Activated naive CD8-positive, alpha-beta T cell treated with anti-CD3 and anti-CD28 coated beads, Interleukin-2, amount 10 ng/mL, durations not matched to agents 7 days and 5 days (primary cell): ENCODE measurements around the gene BCL7B. TPM values are rescaled to one million over a fixed set of nuclear protein-coding genes. Genes with fewer than 3 reads are reported as not detected.
"Not testable (repeated sequence)": the region's sequence is repeated elsewhere in the genome, so short reads cannot be mapped to it uniquely, and the experiment has no call there.

Experiments used
- ATAC-seq: fragments of 150-1000 bp; cut with Tn5 transposase; one replicate; pipeline ENCODE4 v1.10.0; 2021; ENCODE audit warnings: low read depth, moderate library complexity
- POLR2A ChIA-PET: fragments of 350-600 bp; sonication (Branson Sonifier 250); formaldehyde crosslinking; loops from one replicate; lab custom pipeline; 2021; ENCODE audit warnings: antibody characterized with exemption; lab: Charles Lee
- DNase-seq: peaks from one replicate; pipeline ENCODE4 v3.0.0; 2021
- H3K27ac Mint-ChIP-seq: one replicate; pipeline ENCODE4 v1.8.0; 2022; ENCODE audit warnings: mild to moderate bottlenecking, mixed read lengths
- H3K27me3 Mint-ChIP-seq: one replicate; pipeline ENCODE4 v1.8.0; 2022; ENCODE audit warnings: mild to moderate bottlenecking, moderate library complexity, mixed read lengths
- H3K36me3 Mint-ChIP-seq: one replicate; pipeline ENCODE4 v1.8.0; 2021; ENCODE audit warnings: mild to moderate bottlenecking, mixed read lengths
- H3K4me1 Mint-ChIP-seq: one replicate; pipeline ENCODE4 v1.8.0; 2021; ENCODE audit warnings: mixed read lengths
- H3K4me3 Mint-ChIP-seq: one replicate; pipeline ENCODE4 v1.8.0; 2022; ENCODE audit warnings: mild to moderate bottlenecking, moderate library complexity, mixed read lengths
- H3K9me3 Mint-ChIP-seq: one replicate; pipeline ENCODE4 v1.8.0; 2021; ENCODE audit warnings: mixed read lengths
- total RNA-seq, 2 experiments: library from RNA; stranded (reverse); gene quantifications; one replicate each; pipeline ENCODE4 v1.2.3, GENCODE V29; 2021

BCL7B gene
- total RNA-seq, 2 experiments from 2014 or later: 64.1 to 71.9 TPM

- H3K27me3 Mint-ChIP-seq: no peaks in the 10 kb centered on the region
- H3K9me3 Mint-ChIP-seq: no peaks in the 10 kb centered on the region
- no peaks in the 10 kb centered on the region for H3K36me3 Mint-ChIP-seq
- POLR2A ChIA-PET: interaction anchor here (1.0 kb wide), 1 partner anchor 154 kb away, joined by 3 read pairs; the partner anchor contains the start of gene ABHD11
- no peak overlapping the region for H3K4me3 Mint-ChIP-seq
- H3K4me1 Mint-ChIP-seq: peaks cover 10% of the 10 kb centered on the region
- DNase-seq (no peak), ATAC-seq (no peak)
- H3K27ac Mint-ChIP-seq: no peak overlapping the region
Observed at GRCh38 chr7:73585196-73585595, 27.7 kb upstream of the BCL7B start.

GRCh38 chr7:73582664-73583202 is 25.2 kb upstream of the BCL7B start:
- H3K27me3 Mint-ChIP-seq: no peaks in the 10 kb centered on the region
- H3K4me3 Mint-ChIP-seq: no peak overlapping the region
- DNase-seq (no peak), ATAC-seq (no peak)
- POLR2A ChIA-PET: no interaction called here
- peaks cover 13% of the 10 kb centered on the region for H3K4me1 Mint-ChIP-seq
- H3K27ac Mint-ChIP-seq: no peak overlapping the region
- H3K36me3 Mint-ChIP-seq: no peaks in the 10 kb centered on the region
- H3K9me3 Mint-ChIP-seq: no peaks in the 10 kb centered on the region

DNA sequence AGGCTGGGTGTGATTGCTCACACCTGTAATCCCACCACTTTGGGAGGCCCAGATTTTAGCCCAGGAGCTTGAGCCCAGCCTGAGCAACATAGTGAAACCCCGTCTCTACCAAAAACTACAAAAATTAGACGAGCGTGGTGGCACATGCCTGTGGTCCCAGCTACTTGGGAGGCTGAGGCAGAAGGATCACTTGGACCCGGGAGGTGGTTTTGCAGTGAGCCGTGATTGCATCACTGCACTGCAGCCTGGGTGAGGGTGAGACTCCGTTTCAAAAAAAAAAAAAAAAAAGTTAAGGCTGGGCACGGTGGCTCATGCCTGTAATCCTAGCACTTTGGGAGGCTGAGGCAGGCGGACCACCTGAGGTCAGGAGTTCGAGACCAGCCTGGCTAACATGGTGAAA is 23.5 kb upstream of the BCL7B start:
- H3K4me3 Mint-ChIP-seq, H3K9me3 Mint-ChIP-seq, POLR2A ChIA-PET, ATAC-seq, H3K27me3 Mint-ChIP-seq, H3K36me3 Mint-ChIP-seq, DNase-seq, H3K27ac Mint-ChIP-seq: not testable (repeated sequence)
- peaks cover 18% of the 10 kb centered on the region for H3K4me1 Mint-ChIP-seq

DNA sequence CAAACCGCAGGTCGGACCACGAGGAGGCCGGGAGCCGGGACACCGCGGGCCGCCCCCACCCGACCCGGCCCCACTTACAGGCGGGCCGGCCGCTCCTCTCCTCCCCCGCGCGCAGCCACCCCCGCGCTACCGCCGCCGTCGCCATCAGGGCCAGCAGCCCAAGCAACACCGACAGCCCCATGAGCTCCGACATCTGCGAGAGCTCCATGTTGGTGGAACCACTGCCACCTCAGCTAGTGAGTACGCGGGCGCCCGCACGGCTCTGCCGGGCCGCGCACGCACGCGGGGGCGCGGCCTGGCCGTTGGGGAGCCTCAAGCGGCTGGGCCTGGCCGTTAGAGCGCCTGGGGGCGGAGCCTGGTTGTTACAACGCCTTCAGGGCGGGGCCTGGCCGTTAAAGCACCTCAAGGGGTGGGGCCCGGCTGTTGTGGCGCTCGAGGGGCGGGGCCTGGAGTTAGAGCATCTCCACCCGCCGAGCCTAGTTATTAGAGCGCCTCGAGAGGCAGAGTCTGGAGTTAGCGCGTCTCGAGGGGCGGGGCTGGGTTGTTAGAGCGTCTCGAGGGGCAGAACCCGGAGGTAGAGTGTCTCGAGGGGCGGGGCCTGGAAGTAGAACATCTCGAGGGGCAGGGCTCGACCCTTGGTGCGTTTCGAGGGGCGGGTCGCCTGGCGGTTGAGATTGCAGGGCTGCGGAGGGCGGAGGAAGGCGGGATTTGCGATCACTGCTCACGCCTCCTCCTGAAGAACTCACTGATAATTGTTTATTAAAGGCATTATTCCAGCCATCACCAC is 21.0 kb upstream of the BCL7B start, which contains the start of gene TBL2:
Gene TBL2 (minus strand): TSS at position 238 of the 787 bp plus-strand sequence. CDS start 30 bp downstream, at position 208.
- peak; percentile 95 for ATAC-seq

GRCh38 chr7:73577627-73578341 is 20.3 kb upstream of the BCL7B start:
- peak overlapping the region; percentile 91 for H3K4me3 Mint-ChIP-seq
- DNase-seq (no peak), ATAC-seq (peak; percentile 3)
- peak overlapping the region; percentile 85 for H3K27ac Mint-ChIP-seq
- peaks cover 12% of the 10 kb centered on the region for H3K36me3 Mint-ChIP-seq
- H3K27me3 Mint-ChIP-seq: no peaks in the 10 kb centered on the region
- H3K9me3 Mint-ChIP-seq: no peaks in the 10 kb centered on the region
- H3K4me1 Mint-ChIP-seq: peaks cover 21% of the 10 kb centered on the region
- POLR2A ChIA-PET: interaction anchor here (0.7 to 2.9 kb wide), 9 partner anchors 8 to 89 kb away, joined by 3 to 27 read pairs (median 11); partner anchors contain the start of genes BAZ1B and BCL7B

More for the DNA sequence above, 21.0 kb upstream of the BCL7B start, which contains the start of gene TBL2:
- Mint-ChIP-seq H3K4me3 (peak within 1 kb of the TSS; percentile 91), H3K9me3 (no peaks in the 10 kb centered on the region), H3K27me3 (no peaks in the 10 kb centered on the region), H3K36me3 (peaks cover 9% of the 10 kb centered on the region), H3K4me1 (peaks cover 21% of the 10 kb centered on the region), H3K27ac (peak within 1 kb of the TSS; percentile 97)
- DNase-seq: peak; percentile 99
- POLR2A ChIA-PET: interaction anchor here (0.7 to 2.9 kb wide), 9 partner anchors 9 to 90 kb away, joined by 3 to 27 read pairs (median 11); partner anchors contain the start of genes BAZ1B and BCL7B

GRCh38 chr7:73573791-73574190 is 16.3 kb upstream of the BCL7B start:
- no peak overlapping the region for H3K4me3 Mint-ChIP-seq
- POLR2A ChIA-PET: no interaction called here

GRCh38 chr7:73573276-73573675 is 15.8 kb upstream of the BCL7B start:
- POLR2A ChIA-PET: no interaction called here
- Mint-ChIP-seq H3K36me3 (peaks cover 21% of the 10 kb centered on the region), H3K27me3 (no peaks in the 10 kb centered on the region), H3K4me1 (peaks cover 11% of the 10 kb centered on the region), H3K9me3 (no peaks in the 10 kb centered on the region), H3K4me3 (no peak overlapping the region), H3K27ac (no peak overlapping the region)
- ATAC-seq (no peak), DNase-seq (no peak)

More at GRCh38 chr7:73573791-73574190, 16.3 kb upstream of the BCL7B start:
- peaks cover 21% of the 10 kb centered on the region for H3K36me3 Mint-ChIP-seq
- H3K9me3 Mint-ChIP-seq: no peaks in the 10 kb centered on the region
- ATAC-seq (no peak), DNase-seq (no peak)
- no peak overlapping the region for H3K27ac Mint-ChIP-seq
- no peaks in the 10 kb centered on the region for H3K27me3 Mint-ChIP-seq
- H3K4me1 Mint-ChIP-seq: peaks cover 11% of the 10 kb centered on the region

DNA sequence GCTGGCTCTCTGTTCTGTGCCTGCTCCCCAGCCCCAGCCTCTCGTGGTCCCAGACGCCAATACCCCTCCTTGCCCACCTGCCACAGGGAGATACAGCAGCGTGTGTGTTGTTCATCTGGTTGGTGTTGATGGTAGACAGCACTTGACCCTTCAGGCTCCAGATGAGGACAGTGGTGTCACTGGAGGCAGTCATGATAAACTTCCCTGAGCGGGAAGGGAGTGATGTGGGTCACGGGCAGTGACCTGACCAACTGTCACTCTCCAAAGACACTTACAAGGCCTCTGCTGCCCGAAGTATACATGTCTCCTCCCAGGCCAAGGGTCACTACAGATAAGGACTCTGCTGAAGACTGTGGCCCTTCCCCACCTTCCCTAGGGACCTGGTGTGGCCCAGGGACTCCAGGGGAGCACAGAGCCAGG is 15.3 kb upstream of the BCL7B start:
- Mint-ChIP-seq H3K4me3 (no peak overlapping the region), H3K9me3 (no peaks in the 10 kb centered on the region), H3K27ac (no peak overlapping the region), H3K27me3 (no peaks in the 10 kb centered on the region), H3K4me1 (peaks cover 15% of the 10 kb centered on the region), H3K36me3 (peaks cover 21% of the 10 kb centered on the region)
- ATAC-seq: no peak
- POLR2A ChIA-PET: no interaction called here
- DNase-seq: no peak

DNA sequence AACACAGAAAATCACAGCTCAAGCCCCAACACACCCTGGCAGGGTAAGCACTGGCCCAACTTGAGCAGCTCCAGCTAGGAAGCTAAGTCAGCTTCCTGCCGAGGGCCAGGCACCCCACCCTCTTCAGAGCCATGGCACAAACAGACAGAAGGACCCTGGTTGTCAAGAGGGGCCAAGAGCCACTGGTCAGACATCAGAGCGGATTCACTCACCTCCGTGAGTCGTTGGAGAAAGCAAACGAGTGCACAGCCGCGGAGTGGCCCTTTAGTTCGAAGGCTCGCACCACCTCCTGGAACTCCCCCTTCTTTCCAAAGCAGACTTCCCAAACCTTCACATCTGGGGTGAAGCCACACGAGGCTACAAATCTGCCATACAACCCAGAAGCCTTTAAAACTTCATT is 13.5 kb upstream of the BCL7B start:
- no peaks in the 10 kb centered on the region for H3K27me3 Mint-ChIP-seq
- no peak overlapping the region for H3K4me3 Mint-ChIP-seq
- POLR2A ChIA-PET: no interaction called here
- peaks cover 18% of the 10 kb centered on the region for H3K36me3 Mint-ChIP-seq
- DNase-seq (no peak), ATAC-seq (no peak)
- peaks cover 23% of the 10 kb centered on the region for H3K4me1 Mint-ChIP-seq
- H3K9me3 Mint-ChIP-seq: no peaks in the 10 kb centered on the region
- H3K27ac Mint-ChIP-seq: no peak overlapping the region

DNA sequence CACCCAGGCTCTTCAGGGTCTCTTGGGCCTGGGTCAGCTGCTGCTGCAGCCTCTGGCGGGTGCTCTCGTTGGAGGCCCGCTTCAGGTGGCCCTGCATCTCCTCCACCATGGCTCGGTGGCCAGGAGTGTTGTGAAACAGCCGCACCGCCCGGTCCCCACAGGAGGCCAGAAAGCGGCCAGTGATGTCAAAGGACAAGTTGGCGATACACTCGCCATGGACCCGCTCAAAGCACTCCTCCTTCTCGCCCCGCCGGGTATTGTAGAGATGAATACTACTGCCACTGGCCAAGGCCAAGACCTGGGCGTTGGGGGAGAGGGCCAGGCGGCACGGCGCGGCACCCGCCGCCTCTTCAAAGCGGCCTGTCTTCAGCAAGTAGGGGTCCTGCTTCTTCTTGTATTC is 13.0 kb upstream of the BCL7B start:
- Mint-ChIP-seq H3K27ac (no peak overlapping the region), H3K4me1 (peaks cover 24% of the 10 kb centered on the region), H3K36me3 (peaks cover 18% of the 10 kb centered on the region), H3K4me3 (no peak overlapping the region), H3K27me3 (no peaks in the 10 kb centered on the region), H3K9me3 (no peaks in the 10 kb centered on the region)
- ATAC-seq: no peak
- POLR2A ChIA-PET: interaction anchor here (1.5 kb wide), 1 partner anchor 8 kb away, joined by 6 read pairs; the partner anchor contains the start of gene TBL2
- no peak for DNase-seq

DNA sequence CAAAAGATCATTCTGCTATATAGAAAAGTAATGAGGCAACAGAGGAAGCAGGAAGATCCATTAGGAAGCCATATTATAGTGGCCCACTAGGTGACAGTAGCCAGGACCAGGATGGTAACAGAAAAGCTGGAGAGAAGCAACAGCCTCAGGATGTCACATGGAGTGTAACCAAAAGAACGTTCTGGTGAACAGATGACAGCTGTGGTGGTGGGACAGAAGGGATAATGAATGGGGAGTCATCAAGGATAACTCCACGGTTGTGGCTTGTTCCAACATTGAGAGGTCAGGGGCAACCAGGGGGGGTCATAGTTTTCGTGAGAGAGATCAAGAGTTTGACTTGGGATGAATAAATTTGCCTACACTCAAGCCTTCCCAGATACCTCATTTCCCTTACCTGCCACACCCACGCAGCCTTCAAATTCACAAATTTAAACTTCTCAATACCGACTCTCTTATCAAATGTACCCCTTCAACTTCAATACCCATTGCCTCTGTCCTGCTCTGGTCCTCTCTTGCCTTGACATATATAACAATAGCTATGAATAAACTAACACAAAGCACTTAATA is 11.6 kb upstream of the BCL7B start:
- Mint-ChIP-seq H3K4me1 (peaks cover 21% of the 10 kb centered on the region), H3K36me3 (peaks cover 13% of the 10 kb centered on the region), H3K27me3 (no peaks in the 10 kb centered on the region), H3K9me3 (no peaks in the 10 kb centered on the region), H3K4me3 (no peak overlapping the region), H3K27ac (no peak overlapping the region)
- DNase-seq (no peak), ATAC-seq (no peak)
- POLR2A ChIA-PET: interaction anchor here (0.5 to 3.7 kb wide), 5 partner anchors 9 to 106 kb away, joined by 3 to 29 read pairs (median 4); partner anchors contain the start of genes BAZ1B, BCL7B and TBL2

- peaks cover 10% of the 10 kb centered on the region for H3K36me3 Mint-ChIP-seq
- H3K4me3 Mint-ChIP-seq: no peak overlapping the region
- H3K27me3 Mint-ChIP-seq: no peaks in the 10 kb centered on the region
- H3K9me3 Mint-ChIP-seq: no peaks in the 10 kb centered on the region
- H3K4me1 Mint-ChIP-seq: peaks cover 21% of the 10 kb centered on the region
- H3K27ac Mint-ChIP-seq: peak overlapping the region; percentile 24
- POLR2A ChIA-PET: interaction anchor here (1.5 to 3.7 kb wide), 2 partner anchors 10 to 11 kb away, joined by 11 to 29 read pairs; partner anchors contain the start of genes BCL7B and TBL2
- DNase-seq (no peak), ATAC-seq (no peak)
Observed at GRCh38 chr7:73567846-73568685, 10.6 kb upstream of the BCL7B start.
